Neural cell (in vitro differentiated cells): Measurements from ENCODE around the gene TNS1. TPM values are rescaled to one million over a fixed set of nuclear protein-coding genes. Genes with fewer than 3 reads are reported as not detected.

Experiments used
- H2AFZ ChIP-seq: fragments of 200-600, 300-800 bp; sonication (generic), shearing (Covaris generic); 2 replicates; pipeline ENCODE4 v1.6.0; 2014; ENCODE audit warnings: low read depth, mild to moderate bottlenecking, antibody characterized with exemption, low read length, moderate library complexity
- H3F3A ChIP-seq: fragments of 200-600 bp; shearing (Covaris generic); 2 replicates; pipeline ENCODE4 v1.6.1; 2016; ENCODE audit warnings: mild to moderate bottlenecking, moderate library complexity, mixed read lengths, antibody characterized with exemption, low read length; ENCODE audit not compliant: insufficient read depth, poor library complexity, severe bottlenecking
- H3K27ac ChIP-seq: fragments of 200-600, 300-800 bp; sonication (generic), shearing (Covaris generic); 2 replicates; pipeline ENCODE4 v1.5.1; 2014; ENCODE audit warnings: mild to moderate bottlenecking, low read length, moderate library complexity
- H3K27me3 ChIP-seq: fragments of 300-800, 200-600 bp; sonication (generic), shearing (Covaris generic); 2 replicates; pipeline ENCODE4 v1.6.0; 2014; ENCODE audit warnings: mild to moderate bottlenecking, low read depth, low read length, moderate library complexity; ENCODE audit not compliant: insufficient read depth
- H3K36me3 ChIP-seq: fragments of 300-800, 200-600 bp; sonication (generic), shearing (Covaris generic); 2 replicates; pipeline ENCODE4 v1.5.1; 2014; ENCODE audit warnings: mild to moderate bottlenecking, antibody characterized with exemption, low read length, moderate library complexity; ENCODE audit not compliant: insufficient read depth
- H3K4me2 ChIP-seq: fragments of 300-800, 200-600 bp; sonication (generic), shearing (Covaris generic); 2 replicates; pipeline ENCODE4 v1.6.0; 2014; ENCODE audit warnings: mild to moderate bottlenecking, low read length
- H3K4me3 ChIP-seq: fragments of 300-800, 200-600 bp; sonication (generic), shearing (Covaris generic); 2 replicates; pipeline ENCODE4 v1.5.1; 2014; ENCODE audit warnings: mild to moderate bottlenecking, low read length, moderate library complexity
- H3K79me2 ChIP-seq: fragments of 200-600 bp; shearing (Covaris generic); replicated peaks from 2 replicates; pipeline ENCODE4 v1.6.0; 2014; ENCODE audit warnings: mild to moderate bottlenecking, low read length, moderate library complexity; ENCODE audit not compliant: insufficient read depth
- H3K9ac ChIP-seq: fragments of 300-800, 200-600 bp; sonication (generic), shearing (Covaris generic); 2 replicates; pipeline ENCODE4 v1.6.1; 2016; ENCODE audit warnings: mild to moderate bottlenecking, low read length, mixed read lengths
- H3K9me2 ChIP-seq: fragments of 200-600 bp; shearing (Covaris generic); 2 replicates; pipeline ENCODE4 v1.6.1; 2016; ENCODE audit warnings: mild to moderate bottlenecking, low read length, mixed read lengths; ENCODE audit not compliant: insufficient read depth
- H3K9me3 ChIP-seq: fragments of 200-600, 300-800 bp; sonication (generic), shearing (Covaris generic); 2 replicates; pipeline ENCODE4 v1.6.1; 2016; ENCODE audit warnings: mild to moderate bottlenecking, mixed run types, low read length, moderate library complexity, mixed read lengths
- H4K20me1 ChIP-seq: fragments of 200-600 bp; shearing (Covaris generic); 2 replicates; pipeline ENCODE4 v1.6.1; 2016; ENCODE audit warnings: mild to moderate bottlenecking, mixed run types; ENCODE audit not compliant: insufficient read depth
- CTCF ChIP-seq: fragments of 450-650 bp; IDR thresholded peaks from 2 replicates; pipeline ENCODE4 v1.5.1; 2014; ENCODE audit warnings: antibody characterized with exemption, mild to moderate bottlenecking, moderate library complexity; ENCODE audit not compliant: poor library complexity, severe bottlenecking
- EP300 ChIP-seq: fragments of 450-650 bp; conservative IDR thresholded peaks from 2 replicates; pipeline ENCODE4 v1.6.1; 2014; ENCODE audit warnings: antibody characterized with exemption, mild to moderate bottlenecking, moderate library complexity; ENCODE audit not compliant: poor library complexity, severe bottlenecking
- EZH2 ChIP-seq: fragments of 200-600, 300-800 bp; shearing (Covaris generic), sonication (generic); IDR thresholded peaks from 2 replicates; pipeline ENCODE4 v1.6.1; 2014; ENCODE audit warnings: antibody characterized with exemption, low read length, borderline replicate concordance, mild to moderate bottlenecking; ENCODE audit not compliant: insufficient read depth, poor library complexity, severe bottlenecking
- MXI1 ChIP-seq: fragments of 450-650 bp; conservative IDR thresholded peaks from 2 replicates; pipeline ENCODE4 v1.6.1; 2014; ENCODE audit warnings: antibody characterized with exemption, mild to moderate bottlenecking; ENCODE audit not compliant: poor library complexity, severe bottlenecking
- POLR2AphosphoS5 ChIP-seq: IDR thresholded peaks from 2 replicates; pipeline ENCODE4 v1.6.1; 2012
- RAD21 ChIP-seq: fragments of 450-650 bp; conservative IDR thresholded peaks from 2 replicates; pipeline ENCODE4 v1.6.1; 2014; ENCODE audit warnings: antibody characterized with exemption, mild to moderate bottlenecking, moderate library complexity
- REST ChIP-seq: IDR thresholded peaks from 2 replicates; pipeline ENCODE4 v1.6.1; 2012; ENCODE audit warnings: borderline replicate concordance
- SMC3 ChIP-seq: fragments of 450-650 bp; conservative IDR thresholded peaks from 2 replicates; pipeline ENCODE4 v1.6.1; 2014; ENCODE audit warnings: antibody characterized with exemption, mild to moderate bottlenecking, moderate library complexity; ENCODE audit not compliant: poor library complexity
- TAF1 ChIP-seq: IDR thresholded peaks from 2 replicates; pipeline ENCODE4 v1.6.1; 2012; ENCODE audit warnings: low read depth
- polyA plus RNA-seq: library from polyadenylated mRNA; depleted of rRNA; stranded (reverse); fragments of >200 nt; gene quantifications from 2 replicates; pipeline ENCODE4 v1.2.3, GENCODE V29; 2014

TNS1 gene
- polyA plus RNA-seq, 1 donor from 2014 or later: 1.5 TPM

- no peaks in the 10 kb centered on the region for H3K9me2 ChIP-seq
- no peak for TF ChIP-seq EZH2
- no peak for TF ChIP-seq RAD21
- no peak for TF ChIP-seq SMC3
- no peak for TF ChIP-seq POLR2AphosphoS5
- H3K27me3 ChIP-seq: no peaks in the 10 kb centered on the region
- no peak overlapping the region for H2AFZ ChIP-seq
- H3K36me3 ChIP-seq: no peaks in the 10 kb centered on the region
- H3K9ac ChIP-seq: no peak overlapping the region
- no peak overlapping the region for H3K27ac ChIP-seq
- no peak overlapping the region for H3K4me3 ChIP-seq
- no peak overlapping the region for H3K4me2 ChIP-seq
- no peaks in the 10 kb centered on the region for H4K20me1 ChIP-seq
- no peaks in the 10 kb centered on the region for H3K79me2 ChIP-seq
- H3F3A ChIP-seq: no peaks in the 10 kb centered on the region
- H3K9me3 ChIP-seq: peaks cover 3% of the 10 kb centered on the region
Measured at GRCh38 chr2:217846321-217846743, 156.5 kb downstream of the TNS1 start.

- no peaks in the 10 kb centered on the region for H3K36me3 ChIP-seq
- H3F3A ChIP-seq: no peaks in the 10 kb centered on the region
- H3K27me3 ChIP-seq: no peaks in the 10 kb centered on the region
- H3K9ac ChIP-seq: no peak overlapping the region
- H3K9me3 ChIP-seq: peaks cover 3% of the 10 kb centered on the region
- no peak overlapping the region for H3K4me3 ChIP-seq
- no peak overlapping the region for H3K4me2 ChIP-seq
- H3K27ac ChIP-seq: no peak overlapping the region
- TF ChIP-seq RAD21 (no peak), REST (no peak), EZH2 (no peak), TAF1 (no peak), EP300 (no peak), CTCF (no peak), SMC3 (no peak), MXI1 (no peak)
- H4K20me1 ChIP-seq: no peaks in the 10 kb centered on the region
- no peaks in the 10 kb centered on the region for H3K79me2 ChIP-seq
- no peak overlapping the region for H2AFZ ChIP-seq
- no peaks in the 10 kb centered on the region for H3K9me2 ChIP-seq
Measured at GRCh38 chr2:217845301-217845700, 157.5 kb downstream of the TNS1 start.

- no peaks in the 10 kb centered on the region for H3K27me3 ChIP-seq
- no peak for TF ChIP-seq SMC3
- no peak for TF ChIP-seq RAD21
- TF ChIP-seq MXI1: no peak
- TF ChIP-seq CTCF: no peak
- no peak for TF ChIP-seq EP300
- TF ChIP-seq EZH2: no peak
- no peak for TF ChIP-seq POLR2AphosphoS5
- no peak for TF ChIP-seq REST
- no peak for TF ChIP-seq TAF1
- no peaks in the 10 kb centered on the region for H3F3A ChIP-seq
- H3K4me3 ChIP-seq: no peak overlapping the region
- H3K9me3 ChIP-seq: peaks cover 3% of the 10 kb centered on the region
- H3K9ac ChIP-seq: no peak overlapping the region
- no peaks in the 10 kb centered on the region for H3K9me2 ChIP-seq
- H2AFZ ChIP-seq: no peak overlapping the region
- H4K20me1 ChIP-seq: no peaks in the 10 kb centered on the region
- no peaks in the 10 kb centered on the region for H3K36me3 ChIP-seq
- no peaks in the 10 kb centered on the region for H3K79me2 ChIP-seq
- H3K4me2 ChIP-seq: no peak overlapping the region
- no peak overlapping the region for H3K27ac ChIP-seq
Measured at GRCh38 chr2:217844696-217845095, 158.1 kb downstream of the TNS1 start.
